Body of pancreas (tissue), 4 donors: ENCODE measurements around the gene DPP9.

ENCODE experiments used
- POLR2A ChIP-seq, 3 donors: fragments of 450-650 bp; IDR thresholded peaks; one replicate each; pipeline ENCODE4 v1.6.1; 2016; ENCODE audit warnings: antibody characterized with exemption in 3 of 3, mild to moderate bottlenecking in 2 of 3
- TF ChIP-seq, protein P1 (sequence below), 7 experiments: fragments of 450-650 bp in 4 of 7; fragments of 200-600 bp in 3 of 7; sonication (generic) in 3 of 7; IDR thresholded peaks; one replicate each; pipeline ENCODE4 v1.5.1; 2016 to 2019; ENCODE audit warnings: antibody characterized with exemption in 7 of 7

DNA sequence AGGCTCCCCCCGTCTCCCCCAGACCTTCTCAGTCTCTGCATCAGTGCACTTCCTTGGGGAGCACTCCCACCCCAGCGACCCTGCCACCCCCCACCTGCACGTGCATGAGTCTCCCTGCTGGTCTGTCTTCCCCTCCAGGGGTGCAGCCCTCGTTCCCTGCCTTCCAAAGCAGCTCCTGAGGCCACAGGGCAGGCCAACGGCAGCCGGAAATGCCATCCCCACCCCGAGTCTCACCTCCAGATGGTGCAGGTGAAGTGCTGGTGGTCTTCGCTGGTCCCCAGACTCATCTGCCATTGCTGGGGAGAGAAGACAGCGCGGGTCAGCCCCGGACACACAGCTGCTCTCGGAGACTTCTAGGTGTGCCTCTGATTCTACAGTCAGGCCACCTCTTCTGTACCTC, 59.0 kb downstream of the DPP9 start:
- TF ChIP-seq, protein P1, sequence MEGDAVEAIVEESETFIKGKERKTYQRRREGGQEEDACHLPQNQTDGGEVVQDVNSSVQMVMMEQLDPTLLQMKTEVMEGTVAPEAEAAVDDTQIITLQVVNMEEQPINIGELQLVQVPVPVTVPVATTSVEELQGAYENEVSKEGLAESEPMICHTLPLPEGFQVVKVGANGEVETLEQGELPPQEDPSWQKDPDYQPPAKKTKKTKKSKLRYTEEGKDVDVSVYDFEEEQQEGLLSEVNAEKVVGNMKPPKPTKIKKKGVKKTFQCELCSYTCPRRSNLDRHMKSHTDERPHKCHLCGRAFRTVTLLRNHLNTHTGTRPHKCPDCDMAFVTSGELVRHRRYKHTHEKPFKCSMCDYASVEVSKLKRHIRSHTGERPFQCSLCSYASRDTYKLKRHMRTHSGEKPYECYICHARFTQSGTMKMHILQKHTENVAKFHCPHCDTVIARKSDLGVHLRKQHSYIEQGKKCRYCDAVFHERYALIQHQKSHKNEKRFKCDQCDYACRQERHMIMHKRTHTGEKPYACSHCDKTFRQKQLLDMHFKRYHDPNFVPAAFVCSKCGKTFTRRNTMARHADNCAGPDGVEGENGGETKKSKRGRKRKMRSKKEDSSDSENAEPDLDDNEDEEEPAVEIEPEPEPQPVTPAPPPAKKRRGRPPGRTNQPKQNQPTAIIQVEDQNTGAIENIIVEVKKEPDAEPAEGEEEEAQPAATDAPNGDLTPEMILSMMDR (IDR thresholded peaks at IDR 0.05), result no peak
- no peak for TF ChIP-seq POLR2A (IDR thresholded peaks at IDR 0.05)
